Fibroblast of lung (primary cell): ENCODE measurements around the gene CFAP20. TPM values are rescaled to one million over a fixed set of nuclear protein-coding genes. Genes with fewer than 3 reads are reported as not detected.

ENCODE experiments used
- DNase-seq, 2 donors: peaks; one replicate each; pipeline versions ENCODE4 v3.0.0 to v3.0.0-alpha.2; 2010; ENCODE audit warnings: low read depth in 2 of 2
- H2AFZ ChIP-seq: 2 replicates; pipeline ENCODE4 v1.5.1; 2012; ENCODE audit warnings: low read length, control low read depth, inconsistent platforms
- H3K27ac ChIP-seq: 2 replicates; pipeline ENCODE4 v1.5.1; 2011; ENCODE audit warnings: low read length, control low read depth; ENCODE audit not compliant: insufficient read depth
- H3K27me3 ChIP-seq: 2 replicates; pipeline ENCODE4 v1.5.1; 2011; ENCODE audit warnings: mild to moderate bottlenecking, low read length; ENCODE audit not compliant: control insufficient read depth, insufficient read depth
- H3K36me3 ChIP-seq: 2 replicates; pipeline ENCODE4 v1.5.1; 2011; ENCODE audit warnings: low read length; ENCODE audit not compliant: control insufficient read depth, insufficient read depth
- H3K4me1 ChIP-seq: 2 replicates; pipeline ENCODE4 v1.5.1; 2011; ENCODE audit warnings: low read length; ENCODE audit not compliant: control insufficient read depth, insufficient read depth; ENCODE audit errors: extremely low read depth
- H3K4me2 ChIP-seq: 2 replicates; pipeline ENCODE4 v1.5.1; 2011; ENCODE audit warnings: low read length, control low read depth; ENCODE audit not compliant: insufficient read depth; ENCODE audit errors: extremely low read depth
- H3K4me3 ChIP-seq, 4 experiments: fragments of 200-600 bp in 1 of 4; sonication (generic) in 1 of 4; replicated peaks in 1 of 4; 2 replicates each; pipeline ENCODE4 v1.5.1; 2011 to 2016; ENCODE audit warnings: low read length in 4 of 4, low read depth in 3 of 4, mild to moderate bottlenecking in 3 of 4, control low read depth in 2 of 4, inconsistent platforms in 1 of 4, mixed read lengths in 1 of 4; ENCODE audit not compliant: insufficient read depth in 1 of 4; ENCODE audit errors: control extremely low read depth in 1 of 4
- H3K79me2 ChIP-seq: 2 replicates; pipeline ENCODE4 v1.5.1; 2012; ENCODE audit warnings: mild to moderate bottlenecking, low read length, inconsistent platforms; ENCODE audit not compliant: control insufficient read depth, insufficient read depth
- H3K9ac ChIP-seq: 2 replicates; pipeline ENCODE4 v1.5.1; 2011; ENCODE audit warnings: mild to moderate bottlenecking, low read length, control low read depth; ENCODE audit not compliant: insufficient read depth
- H3K9me3 ChIP-seq: 2 replicates; pipeline ENCODE4 v1.5.1; 2012; ENCODE audit warnings: low read depth, low read length; ENCODE audit not compliant: control insufficient read depth, insufficient read depth
- H4K20me1 ChIP-seq: 2 replicates; pipeline ENCODE4 v1.5.1; 2011; ENCODE audit warnings: low read length; ENCODE audit not compliant: control insufficient read depth, insufficient read depth; ENCODE audit errors: extremely low read depth
- CTCF ChIP-seq, 2 donors: IDR thresholded peaks in 1 of 2; conservative IDR thresholded peaks in 1 of 2; 1 replicate in 1 of 2; 2 replicates in 1 of 2; pipeline ENCODE4 v1.5.1; 2011 to 2012; ENCODE audit warnings: low read length in 2 of 2, control low read depth in 1 of 2, inconsistent platforms in 1 of 2, low read depth in 1 of 2, mild to moderate bottlenecking in 1 of 2
- EZH2 ChIP-seq: IDR thresholded peaks from 2 replicates; pipeline ENCODE4 v1.5.1; 2012; ENCODE audit warnings: low read length, control low read depth, mild to moderate bottlenecking; ENCODE audit errors: missing control alignments
- polyA plus RNA-seq, 2 donors: library from polyadenylated mRNA; depleted of rRNA in 1 of 2; stranded (reverse) in 1 of 2; unstranded in 1 of 2; fragments of >200 nt; gene quantifications; 2 replicates each; pipeline ENCODE4 v1.2.1, GENCODE V29; 2011 to 2012; ENCODE audit warnings: missing spikeins in 1 of 2
- total RNA-seq: library from RNA; depleted of rRNA; stranded (reverse); fragments of >200 nt; gene quantifications from 2 replicates; pipeline ENCODE4 v1.2.1, GENCODE V29; 2014

Gene CFAP20
- total and polyA plus RNA-seq, 2 donors (not counting 1 experiment from before 2014, with no cell fraction given) = 29.2 to 30.2 TPM

- no peak overlapping the region for H3K27ac ChIP-seq
- H3K4me3 ChIP-seq = no peak overlapping the region
- no peak overlapping the region for H3K9ac ChIP-seq
- H2AFZ ChIP-seq = no peak overlapping the region
- H3K36me3 ChIP-seq = no peaks in the 10 kb centered on the region
- no peaks in the 10 kb centered on the region for H3K4me1 ChIP-seq
- no peak for TF ChIP-seq CTCF (conservative IDR thresholded peaks at IDR 0.05 in 1 of 2, IDR thresholded peaks at IDR 0.05 in 1 of 2; ENCODE audit: low read depth in 1 of 2, low read length in 2 of 2)
- no peak for TF ChIP-seq EZH2
- no peaks in the 10 kb centered on the region for H3K27me3 ChIP-seq
- no peak for DNase-seq
- no peaks in the 10 kb centered on the region for H3K9me3 ChIP-seq
- H3K4me2 ChIP-seq = no peak overlapping the region
- H3K79me2 ChIP-seq = no peaks in the 10 kb centered on the region
- H4K20me1 ChIP-seq = no peaks in the 10 kb centered on the region
Observed at GRCh38 chr16:58087209-58087913, 41.8 kb downstream of the CFAP20 start.

- Histone ChIP-seq H2AFZ (no peak overlapping the region), H3K27me3 (no peaks in the 10 kb centered on the region), H3K4me2 (no peak overlapping the region), H3K27ac (no peak overlapping the region), H3K79me2 (no peaks in the 10 kb centered on the region), H3K9me3 (no peaks in the 10 kb centered on the region), H3K4me1 (no peaks in the 10 kb centered on the region), H3K4me3 (no peak overlapping the region), H3K36me3 (no peaks in the 10 kb centered on the region), H4K20me1 (no peaks in the 10 kb centered on the region), H3K9ac (no peak overlapping the region)
- no peak for TF ChIP-seq EZH2
- no peak for TF ChIP-seq CTCF (conservative IDR thresholded peaks at IDR 0.05 in 1 of 2, IDR thresholded peaks at IDR 0.05 in 1 of 2; ENCODE audit: low read depth in 1 of 2, low read length in 2 of 2)
- DNase-seq = no peak
Observed at GRCh38 chr16:58086381-58087208, 42.6 kb downstream of the CFAP20 start.

- H3K4me1 ChIP-seq = no peaks in the 10 kb centered on the region
- DNase-seq = no peak
- H3K36me3 ChIP-seq = no peaks in the 10 kb centered on the region
- TF ChIP-seq EZH2 (no peak), CTCF (conservative IDR thresholded peaks at IDR 0.05 in 1 of 2, IDR thresholded peaks at IDR 0.05 in 1 of 2; ENCODE audit: low read depth in 1 of 2, low read length in 2 of 2) (no peak)
- H3K9ac ChIP-seq = no peak overlapping the region
- H3K27ac ChIP-seq = no peak overlapping the region
- no peak overlapping the region for H3K4me2 ChIP-seq
- no peak overlapping the region for H3K4me3 ChIP-seq
- H4K20me1 ChIP-seq = no peaks in the 10 kb centered on the region
- no peaks in the 10 kb centered on the region for H3K79me2 ChIP-seq
- H3K9me3 ChIP-seq = no peaks in the 10 kb centered on the region
- H3K27me3 ChIP-seq = no peaks in the 10 kb centered on the region
- H2AFZ ChIP-seq = no peak overlapping the region
Observed at GRCh38 chr16:58085584-58086251, 43.5 kb downstream of the CFAP20 start.
